Lower leg skin (tissue), 4 donors: Measurements from ENCODE around the gene SPATA21. TPM values are rescaled to one million over a fixed set of nuclear protein-coding genes. Genes with fewer than 3 reads are reported as not detected.

Experiments
- DNase-seq, 2 donors: peaks; one replicate each; pipeline ENCODE4 v3.0.0-alpha.2; 2019; ENCODE audit warnings: low spot score in 2 of 2
- H3K4me3 ChIP-seq: fragments of 200-600 bp; sonication (generic); 2 replicates; pipeline ENCODE4 v1.5.1; 2017; ENCODE audit warnings: mild to moderate bottlenecking, low read depth; ENCODE audit not compliant: poor library complexity, severe bottlenecking
- CTCF ChIP-seq, 3 donors: fragments of 450-650 bp; IDR thresholded peaks; one replicate each; pipeline ENCODE4 v1.5.1; 2016; ENCODE audit warnings: antibody characterized with exemption in 3 of 3, mild to moderate bottlenecking in 3 of 3, moderate library complexity in 2 of 3
- POLR2A ChIP-seq, 2 donors: fragments of 450-650 bp; IDR thresholded peaks; one replicate each; pipeline ENCODE4 v1.6.1; 2016 to 2017; ENCODE audit warnings: antibody characterized with exemption in 2 of 2, mild to moderate bottlenecking in 1 of 2, moderate library complexity in 1 of 2
- whole genome bisulfite sequencing, 2 donors: methylation state at CpG; one replicate each; pipeline ENCODE4 v1.1.5; 2018; 5-methylcytosine and 5-hydroxymethylcytosine counted together
- intact Hi-C: fragments of 100-400 bp; cut with DNase I; formaldehyde crosslinking; loops from one replicate; pipeline ENCODE4 v1.15.0; 2023; ENCODE audit warnings: low total_unique reads
- total RNA-seq, 4 donors: library from RNA; depleted of rRNA; stranded (reverse); fragments of >200 nt; gene quantifications; one replicate each; pipeline ENCODE4 v1.1.0, GENCODE V29; 2016

SPATA21 gene
- total RNA-seq, 4 donors from 2014 or later, result not detected

- TF ChIP-seq POLR2A (IDR thresholded peaks at IDR 0.05) (no peak), CTCF (IDR thresholded peaks at IDR 0.05) (no peak)
- WGBS, 2 donors, result 62 to 66% methylated on average over 15 of the region's 15 CpGs
- intact Hi-C loops, result no loop called here
- no peak for DNase-seq
- no peak overlapping the region for H3K4me3 ChIP-seq
These were observed 61.5 kb downstream of the SPATA21 start for GRCh38 chr1:16375521-16376340.

- no peak overlapping the region for H3K4me3 ChIP-seq
- 72 to 81% methylated on average over 3 of the region's 3 CpGs for WGBS, 2 donors
- no peak for DNase-seq
- TF ChIP-seq CTCF (IDR thresholded peaks at IDR 0.05), result no peak
- no peak for TF ChIP-seq POLR2A (IDR thresholded peaks at IDR 0.05)
- intact Hi-C loops, result no loop called here
These were observed 63.0 kb downstream of the SPATA21 start for GRCh38 chr1:16374266-16374665.

GRCh38 chr1:16372535-16373285 is 64.5 kb downstream of the SPATA21 start:
- intact Hi-C loops, result no loop called here
- WGBS, 2 donors, result 84 to 86% methylated on average over 3 of the region's 3 CpGs

GRCh38 chr1:16371725-16372124 is 65.5 kb downstream of the SPATA21 start:
- no peak overlapping the region for H3K4me3 ChIP-seq
- no peak for TF ChIP-seq CTCF (IDR thresholded peaks at IDR 0.05)
- no peak for TF ChIP-seq POLR2A (IDR thresholded peaks at IDR 0.05)
- DNase-seq, result no peak
- WGBS, 2 donors, result 76 to 88% methylated on average over 5 of the region's 5 CpGs
- intact Hi-C loops, result no loop called here

More at GRCh38 chr1:16372535-16373285, 64.5 kb downstream of the SPATA21 start:
- DNase-seq, result no peak
- no peak overlapping the region for H3K4me3 ChIP-seq
- TF ChIP-seq POLR2A (IDR thresholded peaks at IDR 0.05) (no peak), CTCF (IDR thresholded peaks at IDR 0.05) (no peak)

GRCh38 chr1:16369821-16370220 is 67.4 kb downstream of the SPATA21 start:
- H3K4me3 ChIP-seq, result no peak overlapping the region
- intact Hi-C loops, result no loop called here
- TF ChIP-seq POLR2A (IDR thresholded peaks at IDR 0.05), result no peak
- no peak for TF ChIP-seq CTCF (IDR thresholded peaks at IDR 0.05)
- no peak for DNase-seq
- 82 to 84% methylated on average over 4 of the region's 4 CpGs for WGBS, 2 donors
